ENCODE results near the gene HTR2B. TPM values are rescaled to one million over a fixed set of nuclear protein-coding genes. Genes with fewer than 3 reads are reported as not detected.
"Not testable (repeated sequence)": the region's sequence is repeated elsewhere in the genome, so short reads cannot be mapped to it uniquely, and the experiment has no call there.

HTR2B gene
- total RNA-seq, 1 donor from 2014 or later = 1.2 TPM

DNA sequence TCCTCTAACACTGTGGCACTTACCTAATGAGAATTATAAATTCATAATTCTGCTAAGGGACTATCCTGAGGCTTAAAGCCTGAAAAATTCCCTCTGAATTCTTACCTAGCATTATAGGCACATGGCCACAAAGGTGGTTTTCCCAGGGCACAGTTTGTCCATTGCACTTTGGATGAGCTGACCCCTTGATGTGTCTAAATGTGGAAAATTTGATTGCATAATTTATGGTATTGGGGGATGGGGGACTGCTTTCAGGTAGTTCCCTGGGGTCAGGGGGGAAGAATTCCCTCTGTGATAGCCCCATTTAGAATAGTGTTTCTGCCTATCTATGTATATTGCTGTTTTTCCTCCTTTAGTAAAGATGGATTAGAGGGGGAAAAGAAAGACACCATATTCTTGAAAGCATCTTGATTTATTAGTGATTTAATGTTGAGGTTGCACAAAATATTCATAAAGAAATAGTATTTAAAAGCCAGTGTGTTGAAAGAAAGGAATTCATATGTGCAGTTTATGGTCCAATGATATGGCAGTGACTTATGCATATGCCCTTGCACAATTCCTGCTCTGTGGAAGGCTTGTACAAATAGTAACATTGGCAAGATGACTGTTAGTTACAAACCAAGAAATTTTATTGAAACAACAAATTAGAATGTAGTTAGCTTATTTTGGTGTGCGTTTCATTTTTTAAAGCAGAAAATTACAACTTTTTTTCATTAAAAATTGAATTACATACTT, 8.7 kb upstream of the HTR2B start:
- DNase-seq (ENCODE audit: low spot score) = no peak

DNA sequence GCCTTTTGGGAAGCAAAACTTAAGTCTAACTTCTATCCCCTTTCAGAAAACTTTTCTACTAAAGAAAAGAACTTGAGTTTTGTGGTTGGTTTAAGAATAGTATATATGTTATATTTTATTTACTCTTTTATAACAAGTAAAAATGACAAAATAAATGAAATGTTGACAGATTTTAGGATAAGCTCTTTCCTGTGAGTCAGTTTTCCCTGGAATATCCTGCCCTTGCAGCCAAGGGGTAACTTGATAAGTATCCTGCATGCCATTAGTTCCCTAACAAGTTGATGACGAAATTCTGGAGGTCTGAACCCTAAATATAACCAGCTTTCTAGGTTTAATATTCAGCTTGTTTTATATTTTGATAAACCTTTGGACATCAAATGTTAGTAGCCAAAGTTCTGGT, 7.3 kb upstream of the HTR2B start:
- DNase-seq (ENCODE audit: low spot score) = no peak

DNA sequence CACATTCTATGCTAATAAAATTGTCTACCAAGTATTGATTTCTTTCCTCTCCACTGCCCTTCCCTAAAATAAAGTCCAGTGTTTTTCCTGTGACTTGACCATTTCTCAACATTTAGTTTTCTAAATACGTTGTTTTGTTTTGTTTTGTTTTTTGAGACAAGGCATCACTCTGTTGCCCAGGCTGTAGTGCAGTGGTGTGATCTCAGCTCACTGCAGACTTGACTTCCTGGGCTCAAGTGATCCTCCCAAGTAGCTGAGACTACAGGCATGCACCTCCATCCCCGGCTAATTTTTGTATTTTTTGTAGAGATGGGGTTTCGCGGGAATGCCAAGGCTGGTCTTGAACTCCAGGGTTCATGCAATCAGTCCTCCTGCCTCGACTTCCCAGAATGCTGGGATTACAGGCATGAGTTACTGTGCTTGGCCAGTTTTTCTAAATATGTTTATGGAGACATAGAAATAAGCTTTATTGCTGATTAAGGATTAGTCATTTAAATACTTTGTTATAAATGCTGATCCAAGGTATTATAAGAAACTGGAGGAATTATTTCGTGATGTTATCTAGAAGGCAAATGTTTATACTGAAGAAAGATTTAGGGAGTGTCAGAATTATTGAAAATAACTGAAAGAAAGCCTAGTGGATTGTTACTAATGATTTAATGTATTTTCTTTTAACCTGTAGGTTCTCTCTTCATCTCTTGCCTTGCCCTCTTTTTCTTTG, 5.7 kb upstream of the HTR2B start:
- no peak for DNase-seq (ENCODE audit: low spot score)

DNA sequence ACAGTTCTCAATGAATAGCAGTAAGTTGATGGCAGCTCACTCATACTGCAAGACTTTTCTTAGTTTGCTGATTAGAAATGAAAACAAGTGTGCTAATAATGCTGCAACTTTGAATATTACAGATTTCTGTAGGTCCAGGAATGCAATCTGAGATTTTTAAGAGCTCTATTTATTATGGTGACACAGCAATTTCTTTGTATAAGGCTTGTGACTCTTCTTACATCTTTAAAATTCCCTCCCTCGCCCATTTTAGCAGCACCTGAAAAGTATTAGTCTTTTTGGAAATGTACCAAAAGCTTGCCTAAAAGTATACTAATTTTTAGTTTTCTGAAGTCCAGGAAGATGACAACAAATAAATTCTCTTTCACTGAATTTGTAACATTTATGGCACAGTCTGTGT, 4.4 kb upstream of the HTR2B start:
- DNase-seq (ENCODE audit: low spot score) = no peak

DNA sequence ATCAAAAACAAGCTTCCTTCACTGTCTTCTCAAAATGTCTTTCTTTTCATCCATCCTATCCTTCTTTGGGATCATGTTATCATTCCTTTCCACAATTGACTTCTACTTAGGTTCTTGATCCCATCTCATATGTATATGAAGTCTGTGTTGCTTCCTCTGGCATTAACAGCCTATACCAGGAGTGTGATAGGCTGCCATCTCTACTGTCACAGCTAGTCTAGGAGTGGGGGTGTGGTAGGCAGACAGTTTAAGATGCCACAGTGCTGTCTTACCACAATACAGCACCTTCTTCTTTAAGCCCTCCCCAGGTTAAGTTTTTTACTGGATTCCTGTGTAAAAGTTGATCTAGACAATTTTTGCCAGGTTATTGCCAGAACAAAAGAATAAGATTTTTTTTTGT, 3.7 kb upstream of the HTR2B start:
- no peak for DNase-seq (ENCODE audit: low spot score)

DNA sequence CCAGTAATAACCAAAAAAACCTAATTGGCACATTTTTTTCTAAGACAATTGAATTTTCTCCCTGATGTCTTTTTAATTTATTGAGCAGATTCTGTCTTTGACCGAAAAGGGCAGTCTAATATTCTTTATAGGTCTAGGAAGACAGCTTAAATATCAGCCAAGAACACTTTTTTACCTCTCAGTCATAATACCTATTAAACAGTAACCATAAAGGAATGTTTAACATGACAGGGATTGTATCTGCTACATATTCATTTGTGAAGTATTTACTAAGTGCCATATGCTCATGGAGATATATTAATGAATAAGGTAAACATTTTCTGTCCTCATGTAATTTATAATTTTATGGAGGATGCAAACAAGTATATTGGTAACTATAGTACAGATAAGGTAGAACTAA, 3.1 kb upstream of the HTR2B start:
- DNase-seq (ENCODE audit: low spot score) = no peak

DNA sequence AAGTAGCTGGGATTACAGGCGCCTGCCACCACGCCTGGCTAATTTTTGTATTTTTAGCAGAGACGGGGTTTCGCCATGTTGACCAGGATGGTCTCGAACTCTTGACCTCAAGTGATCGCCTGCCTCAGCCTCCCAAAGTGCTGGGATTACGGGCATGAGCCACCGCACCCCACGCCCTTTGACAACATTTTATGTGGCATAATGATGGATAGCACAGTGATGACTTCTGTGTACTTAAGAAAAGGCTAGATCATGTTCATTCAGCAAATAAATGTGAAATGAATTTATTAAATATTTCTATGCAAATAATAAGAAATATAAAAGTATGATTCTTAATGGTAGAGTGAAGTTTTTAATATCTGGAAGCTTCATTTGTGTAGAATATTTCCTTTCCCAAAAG, 2.6 kb upstream of the HTR2B start:
- no peak for DNase-seq (ENCODE audit: low spot score)

DNA sequence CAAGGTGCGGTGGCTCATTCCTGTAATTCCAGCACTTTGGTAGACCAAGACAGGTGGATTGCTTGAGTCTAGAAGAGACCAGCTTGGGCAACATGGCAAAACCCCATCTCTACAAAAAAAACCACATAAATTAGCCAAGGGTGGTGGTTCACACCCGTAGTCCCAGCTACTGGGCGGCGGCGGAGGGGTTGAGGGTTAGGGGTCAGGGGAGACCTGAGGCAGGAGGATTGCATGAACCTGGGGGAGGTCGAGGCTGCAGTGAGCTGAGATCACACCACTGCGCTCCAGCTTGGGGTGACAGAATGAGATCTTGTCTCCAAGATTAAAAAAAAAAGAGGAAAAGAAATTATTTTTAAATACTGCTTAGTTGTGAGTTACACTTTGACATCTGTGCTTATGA, 1.3 kb upstream of the HTR2B start:
- no peak for DNase-seq (ENCODE audit: low spot score)

DNA sequence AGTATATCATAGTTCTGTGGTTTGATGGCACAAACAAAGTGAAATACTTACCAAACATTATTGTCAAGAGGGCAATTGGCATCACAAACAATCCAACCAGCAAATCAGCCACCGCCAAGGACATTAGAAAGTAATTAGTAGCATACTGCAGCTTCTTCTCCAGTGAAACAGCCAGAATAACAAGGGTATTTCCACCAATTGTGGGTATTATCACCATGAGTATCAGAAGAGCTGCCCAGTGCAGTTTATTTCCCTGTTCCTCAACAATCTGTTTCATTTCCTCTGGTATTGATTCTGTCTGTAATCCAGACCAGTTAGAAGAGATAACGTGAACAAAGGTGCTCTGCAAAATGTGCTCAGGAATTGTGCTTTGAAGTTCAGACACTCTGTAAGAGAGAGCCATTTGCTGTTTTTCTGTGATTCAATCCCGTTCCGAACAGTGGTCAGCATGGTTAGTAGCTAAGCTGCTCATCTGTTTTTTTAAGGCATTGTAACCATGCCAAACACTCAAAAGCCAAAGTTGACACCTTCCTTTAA, 1.4 kb downstream of the HTR2B start:
- no peak for DNase-seq (ENCODE audit: low spot score)

DNA sequence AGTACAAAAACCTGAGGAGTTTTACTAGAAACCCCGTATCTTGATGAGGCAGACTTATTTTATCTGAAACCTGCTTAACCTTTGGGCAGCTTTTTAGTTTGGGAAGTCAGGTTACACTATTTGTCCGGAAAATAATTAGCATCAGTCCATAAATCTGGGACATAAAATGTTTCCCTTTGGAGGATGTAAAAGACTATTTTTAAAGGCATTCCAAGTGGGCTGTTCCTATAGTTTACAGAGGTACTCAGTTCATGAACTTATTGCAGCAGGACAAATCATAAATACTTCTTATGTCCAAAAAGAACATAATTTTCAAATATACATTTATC, 6.3 kb downstream of the HTR2B start:
- DNase-seq (ENCODE audit: low spot score) = no peak

DNA sequence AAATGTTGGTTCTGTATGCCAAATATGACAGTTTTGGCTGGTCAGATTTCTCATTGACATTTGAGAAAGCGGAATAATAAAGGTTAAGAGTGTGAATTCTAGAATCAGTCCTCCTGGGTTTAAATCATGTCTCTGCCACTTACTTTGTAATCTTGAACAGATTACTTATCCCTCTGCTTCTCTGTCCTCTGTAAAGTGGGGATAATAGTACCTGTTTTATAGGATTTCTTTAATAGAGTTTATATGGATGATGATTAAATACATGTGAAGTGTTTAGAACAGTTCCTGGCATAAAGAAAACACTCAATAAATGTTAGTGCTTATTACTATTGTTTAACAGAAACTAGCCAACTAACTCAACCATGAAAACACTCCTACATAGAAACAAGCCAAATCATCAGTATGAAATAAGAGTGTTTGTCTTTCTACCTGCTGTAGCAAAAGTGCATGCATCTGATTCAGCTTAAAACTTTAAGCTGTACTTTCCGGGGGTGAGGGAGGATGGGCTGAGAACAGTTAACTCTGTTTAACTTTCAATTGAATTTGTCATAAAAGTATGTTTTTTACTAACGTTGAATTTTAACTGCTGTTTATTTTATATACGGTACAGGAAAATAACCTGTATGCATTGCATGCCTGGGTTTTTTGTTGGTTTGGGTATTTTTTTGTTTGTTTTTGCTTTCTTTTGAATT, 6.8 kb downstream of the HTR2B start:
- DNase-seq (ENCODE audit: low spot score) = no peak

DNA sequence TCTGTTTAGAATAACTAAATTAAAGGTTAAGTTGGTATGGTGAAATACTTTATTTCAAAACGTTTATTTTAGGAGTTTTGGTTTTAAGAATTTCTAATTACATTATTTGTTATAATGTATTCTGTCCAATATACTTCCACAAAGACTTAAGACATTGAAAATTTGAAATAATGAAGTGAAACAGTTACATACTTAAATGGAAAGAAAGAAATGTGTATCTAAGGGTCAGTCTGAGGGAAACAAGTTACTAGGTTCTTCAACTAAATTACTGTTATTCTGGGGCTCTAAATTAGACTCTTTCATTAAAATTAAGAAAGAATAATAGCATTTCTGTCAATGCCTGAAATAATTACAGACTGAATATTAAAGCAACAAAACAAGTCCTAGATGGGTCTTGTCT, 7.7 kb downstream of the HTR2B start:
- DNase-seq (ENCODE audit: low spot score) = no peak

DNA sequence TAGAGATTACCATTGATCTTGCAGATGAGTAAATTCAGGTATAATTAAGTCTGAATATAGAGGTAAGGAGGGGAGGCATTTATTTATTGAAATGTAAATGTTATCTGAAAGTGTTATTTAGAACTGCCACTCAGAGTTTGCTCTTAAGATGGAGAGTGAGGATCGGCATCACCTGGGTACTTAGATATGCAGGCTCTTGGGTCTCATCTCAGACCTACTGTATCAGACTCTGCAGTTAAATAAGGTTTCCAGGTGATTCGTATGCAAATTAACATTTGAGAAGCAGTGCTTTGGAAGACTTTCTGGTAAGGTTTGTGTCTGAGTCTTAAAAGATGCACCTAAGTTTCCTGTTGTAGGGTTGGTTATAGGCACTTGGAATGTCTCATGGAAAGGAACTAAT, 9.2 kb downstream of the HTR2B start:
- no peak for DNase-seq (ENCODE audit: low spot score)

DNA sequence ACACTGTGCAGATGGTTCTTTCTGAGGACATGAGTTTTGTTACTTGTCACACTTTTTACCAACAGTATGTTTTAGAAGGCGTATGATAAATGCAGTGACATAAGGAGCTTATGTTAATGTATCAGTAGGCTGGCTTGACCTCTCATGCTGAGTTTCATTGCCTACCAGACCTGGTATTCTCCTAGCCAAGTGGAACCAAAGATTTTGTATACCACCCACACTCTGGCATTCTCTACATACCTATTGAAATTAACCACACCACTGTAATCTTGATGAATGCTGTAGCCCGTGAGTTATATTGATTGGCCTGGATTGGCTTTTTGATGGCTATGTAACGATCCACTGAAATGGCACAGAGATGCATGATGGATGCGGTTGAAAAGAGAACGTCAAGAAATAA, 11.4 kb downstream of the HTR2B start:
- DNase-seq (ENCODE audit: low spot score) = no peak

DNA sequence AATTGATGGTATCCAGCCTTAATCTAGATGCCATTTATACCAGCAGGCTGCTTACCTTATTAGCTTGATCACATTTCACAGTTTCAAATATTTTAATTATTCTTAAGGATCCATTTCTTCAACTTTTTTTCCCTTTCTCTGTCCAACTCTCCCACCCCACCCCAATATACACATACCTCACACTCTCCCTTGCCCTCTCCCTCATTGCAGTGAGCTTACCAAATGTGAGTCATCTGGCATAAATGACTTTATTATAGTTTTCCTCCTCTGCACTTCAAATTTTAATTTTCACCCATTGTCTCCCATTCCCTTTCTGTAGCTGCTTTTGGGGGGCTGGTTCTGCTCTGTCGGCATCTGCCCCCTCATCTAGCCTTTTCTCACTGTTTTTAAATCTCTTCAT, 12.9 kb downstream of the HTR2B start:
- no peak for DNase-seq (ENCODE audit: low spot score)

DNA sequence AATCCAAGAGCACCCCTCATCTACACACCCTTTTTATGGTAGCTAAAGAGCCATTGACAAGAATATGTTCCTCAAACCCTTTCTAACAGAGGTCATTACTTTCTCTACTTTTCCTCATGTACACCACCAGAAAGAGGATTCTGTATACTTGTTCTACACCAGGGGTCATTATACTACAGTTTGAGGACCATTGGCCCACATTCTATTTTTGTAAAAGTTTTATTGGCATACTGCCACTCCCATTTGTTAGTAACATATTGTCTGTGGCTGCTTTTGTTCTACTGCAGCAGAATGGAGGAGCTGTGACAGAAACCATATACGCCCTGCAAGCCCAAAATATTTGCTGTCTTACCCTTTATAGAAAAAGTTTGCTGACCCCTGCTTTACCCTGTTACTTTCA, 14.3 kb downstream of the HTR2B start:
- DNase-seq (ENCODE audit: low spot score) = no peak

DNA sequence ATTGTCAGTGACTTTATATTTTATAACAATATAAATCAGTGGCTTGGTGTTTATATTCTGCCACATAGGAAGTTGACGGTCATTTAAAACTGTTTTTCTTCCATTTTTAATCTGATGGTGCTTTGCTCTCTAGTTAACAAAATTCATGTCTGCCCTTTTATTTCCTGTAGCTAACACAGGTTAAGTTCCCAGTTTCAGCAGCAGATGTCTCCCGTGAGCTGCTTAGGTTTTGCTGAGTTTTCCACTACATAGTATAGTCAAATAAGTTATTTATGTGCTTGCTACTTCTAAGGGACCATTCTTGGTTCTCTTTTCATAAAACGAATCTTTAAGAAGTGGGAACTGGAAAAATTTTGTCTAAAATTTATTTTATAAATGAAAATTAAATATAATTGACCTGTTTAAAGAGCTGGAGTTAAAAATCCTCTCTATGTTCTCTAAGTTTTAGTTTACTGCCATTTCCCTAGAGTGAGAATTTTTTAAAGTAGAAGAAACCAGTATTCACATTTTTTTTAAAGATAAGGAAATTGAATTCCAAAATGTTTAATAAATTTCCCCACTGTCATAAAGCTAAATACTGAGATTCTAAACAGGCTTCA, 20.6 kb downstream of the HTR2B start:
- peak; percentile 80 for DNase-seq (ENCODE audit: low spot score)

DNA sequence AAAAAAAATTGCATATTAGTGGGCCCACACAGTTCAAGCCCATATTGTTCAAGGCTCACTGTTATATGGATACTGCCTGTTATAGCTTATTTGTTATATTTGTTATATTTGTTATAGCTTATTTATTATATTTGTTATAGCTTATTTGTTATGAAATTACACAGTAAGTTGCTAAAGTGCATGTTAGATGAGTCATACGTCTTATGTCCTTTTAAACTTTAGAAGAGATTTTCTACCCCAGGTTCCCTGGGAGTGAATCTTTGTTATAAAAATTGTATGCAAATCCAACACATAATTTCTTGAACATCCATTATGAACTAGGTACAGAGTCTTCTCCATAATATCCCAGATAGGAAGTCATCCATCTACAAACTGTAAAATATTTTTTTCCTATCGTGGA, 22.1 kb downstream of the HTR2B start:
- DNase-seq (ENCODE audit: low spot score) = no peak

DNA sequence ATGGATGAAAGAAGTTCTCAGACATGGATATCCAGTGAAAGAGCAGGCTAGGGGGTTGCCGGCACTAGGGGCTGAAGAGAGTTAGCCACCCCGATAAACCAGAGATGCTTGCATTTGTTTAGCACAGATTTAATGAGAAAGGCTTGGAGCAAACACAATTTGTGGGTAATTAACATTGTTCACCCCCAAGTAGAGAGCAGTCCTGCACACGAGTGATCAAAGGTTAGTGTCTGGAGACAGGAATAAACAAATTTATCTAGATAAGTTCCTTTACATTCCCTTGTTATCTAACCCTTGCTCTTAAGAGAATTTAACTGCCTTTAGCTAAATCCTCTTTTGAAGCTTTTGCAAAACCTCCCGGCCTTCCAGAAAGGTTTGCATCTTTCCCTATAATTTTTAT, 23.9 kb downstream of the HTR2B start:
- no peak for DNase-seq (ENCODE audit: low spot score)

DNA sequence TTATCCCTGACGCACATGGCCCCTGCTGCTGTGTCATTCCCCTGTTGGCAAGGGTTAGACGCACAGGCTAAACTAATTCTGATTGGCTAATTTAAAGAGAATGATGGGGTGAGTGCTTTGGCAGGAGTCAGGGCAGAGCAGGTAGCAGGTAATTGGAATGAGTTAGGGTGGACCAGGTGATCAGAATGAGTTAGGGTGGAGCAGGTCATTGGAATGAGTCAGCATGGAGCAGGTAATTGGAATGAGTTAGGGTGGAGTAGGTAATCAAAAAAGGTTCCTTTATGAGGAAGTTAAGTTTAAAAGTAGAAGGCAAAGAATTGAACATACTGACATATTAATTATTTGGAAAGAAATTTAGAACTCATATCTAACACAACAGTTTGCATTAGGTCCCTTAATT, 24.5 kb downstream of the HTR2B start:
- not testable (repeated sequence) for DNase-seq (ENCODE audit: low spot score)

DNA sequence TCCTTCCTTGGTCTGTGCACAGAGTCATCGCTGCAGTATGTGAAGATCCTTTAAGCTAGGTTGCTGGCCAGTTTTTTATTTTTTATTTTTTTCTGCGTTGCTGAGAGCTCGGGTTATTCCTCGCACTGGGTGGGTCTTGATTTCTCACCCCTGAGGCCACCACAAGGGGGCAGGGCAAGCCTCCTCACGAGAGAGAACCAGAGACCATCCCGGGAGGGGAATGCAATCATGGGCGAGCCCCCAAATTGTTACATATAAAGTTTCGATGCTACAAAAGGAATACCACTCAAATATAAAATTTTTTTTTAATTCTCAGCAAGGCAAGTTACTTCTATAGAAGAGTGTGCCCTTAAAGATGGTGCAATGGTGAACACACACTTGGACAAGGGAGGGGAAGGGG, 24.9 kb downstream of the HTR2B start:
- DNase-seq (ENCODE audit: low spot score) = no peak

DNA sequence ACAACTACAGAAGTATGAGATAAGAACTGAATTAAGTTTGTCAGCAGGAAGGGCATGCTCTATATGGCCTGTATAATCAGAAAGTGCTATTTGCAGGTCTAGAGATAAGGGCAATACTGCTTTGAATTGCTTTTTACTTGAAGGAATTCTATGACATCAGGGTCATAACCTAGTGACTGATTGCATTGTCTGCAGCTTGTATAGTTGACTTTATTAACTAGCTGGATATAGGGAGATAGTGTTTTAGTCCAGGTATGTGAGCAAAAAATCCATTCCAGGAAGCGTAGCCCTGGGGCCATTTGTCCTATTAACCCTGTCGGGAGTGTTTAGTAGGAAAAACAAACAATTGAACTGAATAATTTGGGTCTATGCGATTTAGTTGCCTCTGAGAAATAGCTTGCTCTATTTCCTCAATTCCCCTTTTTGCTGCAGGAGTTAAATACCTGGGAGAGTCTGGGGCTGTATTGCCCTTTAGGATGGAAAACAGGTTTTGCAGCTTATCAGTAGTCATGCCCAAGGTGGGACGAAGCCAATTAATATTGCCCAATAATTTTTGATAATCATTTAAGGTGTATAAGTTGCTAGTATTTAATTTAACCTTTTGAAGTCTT, 30.0 kb downstream of the HTR2B start:
- no peak for DNase-seq (ENCODE audit: low spot score)

Data from umbilical cord (tissue), 2 donors.